NCI-H2107 treated with DMSO at 0.1 percent for 48 hours (cell line): ENCODE measurements around the gene ST3GAL2.
A peak's percentile ranks its signal among the peaks of the same experiment; 100 is the strongest.
"Not testable (repeated sequence)": the region's sequence is repeated elsewhere in the genome, so short reads cannot be mapped to it uniquely, and the experiment has no call there.

Experiments used
- DNase-seq: peaks from one replicate; lab custom pipeline; 2025; ENCODE audit not compliant: unreplicated experiment; lab: John Stamatoyannopoulos, UW

The ST3GAL2 gene

GRCh38 chr16:70342016-70342415, 96.9 kb downstream of the ST3GAL2 start:
- no peak for DNase-seq

DNA sequence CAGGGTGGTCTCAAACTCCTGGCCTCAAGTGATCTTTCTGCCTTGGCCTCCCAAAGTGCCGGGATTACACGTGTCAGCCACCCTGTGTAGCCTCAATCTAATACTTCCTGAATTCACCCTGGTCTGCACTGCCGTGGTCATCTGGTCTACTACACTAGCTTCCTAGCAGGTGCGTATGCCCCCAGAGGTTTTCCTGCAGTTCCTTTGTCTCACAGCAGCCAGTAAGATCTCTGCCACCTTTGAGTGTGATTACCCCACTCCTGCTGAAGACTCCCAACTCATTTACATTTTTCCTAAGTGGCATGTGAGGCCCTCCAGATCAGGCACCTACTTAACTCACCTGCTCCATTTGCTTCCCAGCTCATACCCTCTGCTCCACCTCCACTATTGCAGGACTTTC, 97.3 kb downstream of the ST3GAL2 start:
- DNase-seq, result peak; percentile 11

GRCh38 chr16:70337814-70338213, 101.1 kb downstream of the ST3GAL2 start:
- DNase-seq, result no peak

- DNase-seq, result not testable (repeated sequence)
Observed at GRCh38 chr16:70332728-70333127, 106.2 kb downstream of the ST3GAL2 start.

GRCh38 chr16:70331588-70332358, 107.1 kb downstream of the ST3GAL2 start:
- DNase-seq, result no peak

DNA sequence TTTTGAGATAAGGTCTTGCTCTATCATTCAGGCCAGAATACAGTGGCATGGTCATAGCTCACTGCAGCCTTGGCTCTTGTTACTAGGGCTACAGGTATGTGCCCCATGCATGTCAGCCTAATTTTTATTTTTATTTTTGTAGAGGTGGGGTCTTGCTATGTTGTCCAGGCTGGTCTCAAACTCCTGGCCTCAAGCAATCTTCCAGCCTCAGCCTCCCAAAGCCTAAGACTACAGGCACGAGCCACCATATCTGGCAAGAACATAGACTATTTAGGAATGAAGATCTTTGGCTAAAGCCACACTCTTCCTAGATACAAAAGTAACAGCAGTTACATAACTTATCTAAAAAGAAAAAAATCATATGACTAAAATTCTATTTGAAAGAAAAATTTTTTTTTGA, 107.8 kb downstream of the ST3GAL2 start:
- no peak for DNase-seq
